HG03342 (cell line): ENCODE data around the gene IRF9.

ENCODE experiments used
- ATAC-seq: cut with Tn5 transposase; IDR thresholded peaks from one replicate; pipeline ENCODE4 v1.9.1; 2021; ENCODE audit warnings: mild to moderate bottlenecking, moderate library complexity; ENCODE audit not compliant: unreplicated experiment

The IRF9 gene

GRCh38 chr14:24160850-24161804, at the start of gene IRF9:
Gene IRF9 (plus strand): TSS chr14:24161265. CDS start chr14:24162145, 880 bp downstream.
- peak; percentile 70 for ATAC-seq

- ATAC-seq = no peak
These were observed 47.7 kb upstream of the IRF9 start for GRCh38 chr14:24113379-24113800.

- ATAC-seq = peak; percentile 25
These were observed 47.1 kb upstream of the IRF9 start for GRCh38 chr14:24113801-24114531.

- peak; percentile 86 for ATAC-seq
These were observed 46.3 kb upstream of the IRF9 start, which contains the start of the genes DCAF11 and NRL for GRCh38 chr14:24114532-24115421. Gene DCAF11 (plus strand): TSS chr14:24114777. CDS start chr14:24115595, 818 bp downstream. Gene NRL (minus strand): TSS chr14:24114949. CDS start chr14:24082848, 32,101 bp downstream.

- no peak for ATAC-seq
These were observed 45.5 kb upstream of the IRF9 start for GRCh38 chr14:24115422-24116127.

- ATAC-seq = no peak
These were observed 44.8 kb upstream of the IRF9 start for GRCh38 chr14:24116128-24116814.

- ATAC-seq = no peak
These were observed 43.9 kb upstream of the IRF9 start for GRCh38 chr14:24117179-24117578.

- no peak for ATAC-seq
These were observed 41.4 kb upstream of the IRF9 start for GRCh38 chr14:24119691-24120090.

- no peak for ATAC-seq
These were observed 39.9 kb upstream of the IRF9 start for GRCh38 chr14:24121210-24121609.

- no peak for ATAC-seq
These were observed 38.6 kb upstream of the IRF9 start for GRCh38 chr14:24122416-24122815.

- no peak for ATAC-seq
These were observed 38.2 kb upstream of the IRF9 start for GRCh38 chr14:24122898-24123297.

- no peak for ATAC-seq
These were observed 37.3 kb upstream of the IRF9 start for GRCh38 chr14:24123424-24124417.

GRCh38 chr14:24126939-24127338, 34.1 kb upstream of the IRF9 start:
- ATAC-seq = no peak

GRCh38 chr14:24127673-24128072, 33.4 kb upstream of the IRF9 start:
- no peak for ATAC-seq

GRCh38 chr14:24129410-24129998, 31.6 kb upstream of the IRF9 start:
- ATAC-seq = no peak

GRCh38 chr14:24130380-24130716, 30.7 kb upstream of the IRF9 start, which contains the start of gene FITM1:
Gene FITM1 (plus strand): TSS chr14:24130659. CDS start chr14:24131564, 905 bp downstream.
- ATAC-seq = no peak

- ATAC-seq = no peak
These were observed 30.1 kb upstream of the IRF9 start for GRCh38 chr14:24130717-24131548.
